Right lobe of liver (tissue), 6 donors: Measurements from ENCODE around the gene KLC1. TPM values are rescaled to one million over a fixed set of nuclear protein-coding genes. Genes with fewer than 3 reads are reported as not detected.
A peak's percentile ranks its signal among the peaks of the same experiment; 100 is the strongest.

Source experiments
- ATAC-seq, 4 donors: fragments of 200-7000 bp; cut with Tn5 transposase; one replicate each; pipeline ENCODE4 v1.9.1; 2020; ENCODE audit warnings: mild to moderate bottlenecking in 4 of 4, moderate library complexity in 4 of 4
- DNase-seq, 3 donors: peaks; one replicate each; pipeline ENCODE4 v3.0.0-alpha.2; 2020
- H3K27ac ChIP-seq, 3 donors: fragments of 200-600 bp; one replicate each; pipeline ENCODE4 v1.8.0; 2022
- H3K27me3 ChIP-seq, 2 donors: fragments of 200-600 bp; one replicate each; pipeline ENCODE4 v1.8.0; 2022
- H3K36me3 ChIP-seq, 4 donors: fragments of 200-600 bp; sonication (generic) in 1 of 4; one replicate each; pipeline versions ENCODE4 v1.5.1 to v1.8.0; 2017 to 2022; ENCODE audit warnings: control low read depth in 1 of 4
- H3K4me1 ChIP-seq, 4 donors: fragments of 200-600 bp; sonication (generic) in 1 of 4; one replicate each; pipeline versions ENCODE4 v1.5.1 to v1.8.0; 2017 to 2022; ENCODE audit warnings: control low read depth in 1 of 4
- H3K4me3 ChIP-seq, 3 donors: fragments of 200-600 bp; one replicate each; pipeline ENCODE4 v1.8.0; 2022
- H3K9me3 ChIP-seq, 4 donors: fragments of 200-600 bp; sonication (generic) in 1 of 4; one replicate each; pipeline versions ENCODE4 v1.5.1 to v1.8.0; 2017 to 2022; ENCODE audit warnings: control low read depth in 1 of 4
- CTCF ChIP-seq, 4 donors: fragments of 200-600 bp in 3 of 4; fragments of 450-650 bp in 1 of 4; IDR thresholded peaks; one replicate each; pipeline versions ENCODE4 v1.5.1 to v1.8.0; 2016 to 2022; ENCODE audit warnings: antibody characterized with exemption in 4 of 4, mild to moderate bottlenecking in 2 of 4
- POLR2A ChIP-seq: fragments of 450-650 bp; IDR thresholded peaks from one replicate; pipeline ENCODE4 v1.6.1; 2017; ENCODE audit warnings: antibody characterized with exemption, mild to moderate bottlenecking
- WGBS: methylation state at CpG from one replicate; pipeline ENCODE4 v1.1.6; 2018; ENCODE audit warnings: low coverage, low lambda C conversion rate; ENCODE audit not compliant: insufficient coverage; ENCODE audit errors: missing lambda C conversion rate; 5-methylcytosine and 5-hydroxymethylcytosine counted together
- intact Hi-C, 2 donors: fragments of 100-400 bp; cut with DNase I; formaldehyde crosslinking; loops; one replicate each; pipeline versions ENCODE4 v1.11.2 to v1.14.1; 2022
- total RNA-seq, 6 experiments: library from RNA; depleted of rRNA in 2 of 6; stranded (reverse); fragments of >200 nt in 2 of 6; fragmentation: NEBNext Ultra II Directional in 3 of 6; extraction: Animal tissue kit (Norgen Biotek cat#: 25700) in 3 of 6; gene quantifications; one replicate each; pipeline versions ENCODE4 v1.1.0 to v1.2.4, GENCODE V29; 2016 to 2023
- donor health status: DM: no; HTN: yes; CAD: no.
- donor health status: DM: no; HTN: no; CAD: no.
- donor health status: DM: no; HTN: no; CAD: no.
- donor health status: DM: no; HTN: yes; CAD: no.
- donor health status: DM: no; HTN: yes; CAD: no.

KLC1 gene
- total RNA-seq, 6 experiments from 2014 or later, result 45.8 to 78.9 (median 58.0) TPM

DNA sequence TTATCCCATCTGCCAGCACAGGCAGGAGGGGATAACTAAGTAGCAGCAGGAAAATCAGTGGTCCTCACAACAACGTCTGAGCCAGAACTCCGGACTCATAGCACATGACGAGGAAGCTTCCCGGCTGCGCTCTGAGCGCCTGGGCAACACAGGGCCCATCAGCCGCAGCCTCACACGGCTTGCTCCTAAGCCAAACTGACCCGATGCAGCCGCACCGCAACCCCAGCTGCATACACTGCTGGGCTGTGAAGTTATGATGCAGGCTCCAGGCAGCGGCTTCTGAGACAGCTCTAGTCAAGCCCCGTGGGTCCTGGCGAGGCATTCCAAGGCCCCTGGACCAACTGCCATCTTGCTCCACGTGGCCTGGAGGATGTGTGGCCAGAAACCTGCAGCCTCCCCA is 114.7 kb downstream of the KLC1 start:
- intact Hi-C loops, result no loop called here
- Histone ChIP-seq H3K4me3 (no peak overlapping the region), H3K27me3 (no peaks in the 10 kb centered on the region), H3K36me3 (peaks cover 0 to 9% (median 3%) of the 10 kb centered on the region in 4 donors), H3K27ac (no peak overlapping the region), H3K9me3 (no peaks in the 10 kb centered on the region), H3K4me1 (peaks cover 0 to 21% (median 4%) of the 10 kb centered on the region in 4 donors)
- DNase-seq, result no peak
- no CpG with 5 or more reads among the region's 15 CpGs for WGBS
- TF ChIP-seq POLR2A, result no peak
- no peak for TF ChIP-seq CTCF (IDR thresholded peaks at IDR 0.05)
- no peak for ATAC-seq

DNA sequence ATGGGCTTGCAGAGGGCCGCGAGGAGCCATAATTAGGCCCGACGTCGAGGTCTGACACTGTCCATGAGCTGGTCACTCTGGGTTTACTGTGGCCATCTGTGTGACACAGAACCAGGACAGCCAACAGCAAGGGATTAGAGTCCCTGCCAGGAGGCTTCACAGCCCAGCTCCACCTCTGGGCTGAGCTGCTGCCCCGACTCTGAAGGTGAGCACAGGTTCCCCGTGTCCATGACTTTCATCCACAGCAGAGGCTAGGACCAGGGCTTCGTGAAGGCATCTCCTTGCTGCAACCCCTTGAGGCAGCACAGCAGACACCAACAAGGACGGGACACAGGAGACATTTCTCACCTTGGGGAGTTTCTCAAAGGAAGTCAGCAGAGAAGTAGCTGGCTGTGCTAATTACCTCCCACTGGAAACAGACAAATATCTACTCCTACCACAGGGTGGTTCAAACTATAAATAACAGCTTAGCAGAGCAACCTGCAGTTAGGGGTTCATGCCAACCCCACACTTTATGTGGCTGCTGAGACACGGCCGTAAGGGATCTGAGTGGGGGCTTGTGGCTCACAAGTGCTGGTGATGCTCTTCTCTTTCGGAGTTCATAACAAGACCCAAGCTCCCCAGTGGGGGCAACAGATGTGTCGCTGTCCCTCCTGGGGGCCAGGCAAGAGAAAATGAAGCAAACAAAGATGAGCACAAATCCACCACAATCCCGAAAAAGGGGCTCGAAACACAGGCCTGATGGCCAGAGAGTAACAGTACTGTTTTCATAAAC is 115.8 kb downstream of the KLC1 start:
- H3K27ac ChIP-seq, result peak overlapping the region in 1 of 3 donors; percentile 27
- intact Hi-C loops, result no loop called here
- DNase-seq (no peak), ATAC-seq (no peak)
- 89% methylated on average over 7 of the region's 15 CpGs for WGBS
- H3K27me3 ChIP-seq, result no peaks in the 10 kb centered on the region
- no peak overlapping the region for H3K4me3 ChIP-seq
- no peak for TF ChIP-seq POLR2A
- no peak for TF ChIP-seq CTCF (IDR thresholded peaks at IDR 0.05)
- H3K36me3 ChIP-seq, result peaks cover 0 to 15% (median 7%) of the 10 kb centered on the region in 4 donors
- H3K9me3 ChIP-seq, result no peaks in the 10 kb centered on the region
- H3K4me1 ChIP-seq, result peaks cover 0 to 21% (median 4%) of the 10 kb centered on the region in 4 donors

DNA sequence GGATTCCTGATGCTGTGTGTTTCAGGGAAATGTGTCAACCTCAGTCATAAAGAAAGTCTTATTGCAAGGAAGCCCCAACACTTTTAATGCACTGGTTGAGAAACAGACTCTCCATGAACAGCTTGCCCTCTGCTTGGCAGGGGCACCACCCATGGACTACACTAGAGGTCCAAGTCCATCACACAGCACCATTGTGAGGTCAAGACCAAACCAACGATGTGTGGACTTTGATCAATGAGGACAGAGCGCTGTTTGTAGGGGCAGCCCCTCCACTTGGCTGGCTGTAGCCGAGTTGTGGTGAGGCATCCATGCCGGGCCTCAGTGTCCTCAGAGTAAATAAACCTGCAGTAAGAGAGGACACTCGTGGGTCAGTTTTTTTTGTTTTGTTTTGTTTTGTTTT is 116.4 kb downstream of the KLC1 start:
- no CpG with 5 or more reads among the region's 5 CpGs for WGBS
- H3K4me1 ChIP-seq, result peaks cover 0 to 21% (median 4%) of the 10 kb centered on the region in 4 donors
- H3K4me3 ChIP-seq, result no peak overlapping the region
- intact Hi-C loops, result no loop called here
- no peaks in the 10 kb centered on the region for H3K27me3 ChIP-seq
- peak; percentile 57 to 87 (median 84) for DNase-seq
- peaks cover 0 to 14% (median 6%) of the 10 kb centered on the region in 4 donors for H3K36me3 ChIP-seq
- peak overlapping the region in 1 of 3 donors; percentile 27 for H3K27ac ChIP-seq
- TF ChIP-seq CTCF (IDR thresholded peaks at IDR 0.05) (no peak), POLR2A (no peak)
- H3K9me3 ChIP-seq, result no peaks in the 10 kb centered on the region
- ATAC-seq, result peak; percentile 93 to 95 (median 95)

GRCh38 chr14:103746701-103747100 is 117.7 kb downstream of the KLC1 start:
- ATAC-seq (no peak), DNase-seq (peak in 1 of 3 donors; percentile 41)
- no peak for TF ChIP-seq CTCF (IDR thresholded peaks at IDR 0.05)
- no peak for TF ChIP-seq POLR2A
- intact Hi-C loops, result no loop called here
- H3K4me3 ChIP-seq, result no peak overlapping the region
- H3K9me3 ChIP-seq, result no peaks in the 10 kb centered on the region
- peaks cover 0 to 14% (median 3%) of the 10 kb centered on the region in 4 donors for H3K36me3 ChIP-seq
- H3K27me3 ChIP-seq, result no peaks in the 10 kb centered on the region
- 80% methylated on average over 1 of the region's 10 CpGs for WGBS
- H3K4me1 ChIP-seq, result peaks cover 0 to 21% (median 4%) of the 10 kb centered on the region in 4 donors
- H3K27ac ChIP-seq, result no peak overlapping the region
